ENCODE data around the gene UBE2J1. TPM values are rescaled to one million over a fixed set of nuclear protein-coding genes. Genes with fewer than 3 reads are reported as not detected.
A peak's percentile ranks its signal among the peaks of the same experiment; 100 is the strongest.
"Not testable (repeated sequence)": the region's sequence is repeated elsewhere in the genome, so short reads cannot be mapped to it uniquely, and the experiment has no call there.

Gene UBE2J1
- total RNA-seq, 1 donor from 2014 or later = 34.1 TPM

DNA sequence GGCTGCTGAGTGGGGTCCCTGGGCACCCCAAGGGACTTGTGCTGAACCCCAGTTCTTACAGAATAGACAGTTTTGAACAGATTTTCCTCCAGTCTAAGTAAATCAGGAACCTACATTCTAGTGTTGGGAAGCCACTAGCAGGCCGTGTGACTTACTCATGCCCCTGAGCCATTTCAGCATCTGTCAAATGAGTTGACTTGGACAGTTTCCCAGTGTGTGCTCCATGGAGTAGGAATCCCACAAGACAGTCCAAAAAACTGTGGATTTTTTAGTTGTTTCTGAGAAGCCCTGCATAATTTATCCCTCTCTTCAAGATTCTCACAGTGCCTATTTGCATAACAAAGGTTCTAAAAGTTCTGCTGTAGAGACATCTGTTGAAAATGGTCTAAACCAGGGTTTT is 39.5 kb downstream of the UBE2J1 start:
- H3K27ac Mint-ChIP-seq (ENCODE audit: unreplicated experiment) = no peak overlapping the region
- H3K36me3 Mint-ChIP-seq (ENCODE audit: low read depth) = peaks cover 7% of the 10 kb centered on the region
- H3K4me3 Mint-ChIP-seq = no peak overlapping the region
- no peaks in the 10 kb centered on the region for H3K27me3 Mint-ChIP-seq (ENCODE audit: low read depth)
- peaks cover 26% of the 10 kb centered on the region for H3K4me1 Mint-ChIP-seq
- TF ChIP-seq, protein P1, sequence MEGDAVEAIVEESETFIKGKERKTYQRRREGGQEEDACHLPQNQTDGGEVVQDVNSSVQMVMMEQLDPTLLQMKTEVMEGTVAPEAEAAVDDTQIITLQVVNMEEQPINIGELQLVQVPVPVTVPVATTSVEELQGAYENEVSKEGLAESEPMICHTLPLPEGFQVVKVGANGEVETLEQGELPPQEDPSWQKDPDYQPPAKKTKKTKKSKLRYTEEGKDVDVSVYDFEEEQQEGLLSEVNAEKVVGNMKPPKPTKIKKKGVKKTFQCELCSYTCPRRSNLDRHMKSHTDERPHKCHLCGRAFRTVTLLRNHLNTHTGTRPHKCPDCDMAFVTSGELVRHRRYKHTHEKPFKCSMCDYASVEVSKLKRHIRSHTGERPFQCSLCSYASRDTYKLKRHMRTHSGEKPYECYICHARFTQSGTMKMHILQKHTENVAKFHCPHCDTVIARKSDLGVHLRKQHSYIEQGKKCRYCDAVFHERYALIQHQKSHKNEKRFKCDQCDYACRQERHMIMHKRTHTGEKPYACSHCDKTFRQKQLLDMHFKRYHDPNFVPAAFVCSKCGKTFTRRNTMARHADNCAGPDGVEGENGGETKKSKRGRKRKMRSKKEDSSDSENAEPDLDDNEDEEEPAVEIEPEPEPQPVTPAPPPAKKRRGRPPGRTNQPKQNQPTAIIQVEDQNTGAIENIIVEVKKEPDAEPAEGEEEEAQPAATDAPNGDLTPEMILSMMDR (conservative IDR thresholded peaks at IDR 0.05) = no peak
- H3K9me3 Mint-ChIP-seq = no peaks in the 10 kb centered on the region
- no peak for DNase-seq (ENCODE audit: low read depth, low spot score)

DNA sequence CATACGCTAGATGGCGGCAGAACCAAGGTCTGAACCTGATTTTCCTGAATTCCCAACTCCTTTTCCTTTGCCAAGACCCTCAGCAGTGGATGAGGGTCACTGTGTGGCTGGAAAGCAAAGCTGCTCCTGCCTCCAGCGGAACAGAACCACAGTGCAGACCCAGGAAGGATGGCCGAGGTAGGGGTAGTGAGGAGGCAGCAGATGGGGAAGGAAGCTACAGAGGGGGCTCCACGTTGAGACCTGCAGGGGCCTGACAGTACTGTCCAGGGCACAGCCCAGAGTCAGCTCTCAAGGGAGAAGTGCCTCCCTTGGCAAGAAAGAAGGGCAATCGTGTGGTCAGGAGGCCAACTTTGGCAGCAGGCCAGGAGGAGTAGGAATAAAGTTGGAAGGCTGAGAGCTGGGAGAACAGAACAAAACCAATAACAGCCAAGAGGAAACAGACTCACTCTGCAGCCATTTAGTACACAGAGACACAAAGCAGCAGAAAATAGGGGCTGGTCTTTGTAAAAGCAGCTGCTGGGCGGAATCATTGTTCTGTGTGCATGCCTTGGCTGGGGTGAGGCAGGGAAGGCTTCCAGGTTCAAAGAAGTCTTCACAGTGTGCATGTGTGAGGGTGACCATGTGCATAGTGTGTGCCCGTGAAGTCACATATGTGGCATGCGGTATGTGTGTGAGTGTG is 40.5 kb downstream of the UBE2J1 start:
- TF ChIP-seq, protein P1 (conservative IDR thresholded peaks at IDR 0.05) = peak; percentile 52
- Mint-ChIP-seq H3K4me3 (no peak overlapping the region), H3K9me3 (no peaks in the 10 kb centered on the region), H3K27ac (ENCODE audit: unreplicated experiment) (peak overlapping the region; percentile 76), H3K36me3 (ENCODE audit: low read depth) (peaks cover 4% of the 10 kb centered on the region), H3K4me1 (peaks cover 26% of the 10 kb centered on the region), H3K27me3 (ENCODE audit: low read depth) (no peaks in the 10 kb centered on the region)
- peak; percentile 30 for DNase-seq (ENCODE audit: low read depth, low spot score)

DNA sequence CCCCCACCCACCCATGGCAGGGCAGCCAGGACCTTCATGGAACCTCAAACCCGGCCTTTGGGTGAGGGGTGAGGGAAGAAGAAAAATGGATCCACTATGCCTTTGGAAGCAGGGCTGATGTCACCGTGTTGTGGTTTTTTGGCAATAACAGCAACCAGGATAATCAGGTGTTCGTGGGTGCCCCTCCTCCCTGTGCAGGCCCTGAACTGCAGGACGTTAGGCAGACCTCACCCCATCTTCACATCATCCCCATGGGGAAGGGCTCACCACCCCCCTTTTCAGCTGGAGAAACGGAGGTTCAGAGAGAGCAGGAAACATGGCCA is 41.0 kb downstream of the UBE2J1 start:
- no peak overlapping the region for H3K27ac Mint-ChIP-seq (ENCODE audit: unreplicated experiment)
- H3K27me3 Mint-ChIP-seq (ENCODE audit: low read depth) = no peaks in the 10 kb centered on the region
- H3K36me3 Mint-ChIP-seq (ENCODE audit: low read depth) = peaks cover 4% of the 10 kb centered on the region
- TF ChIP-seq, protein P1 (conservative IDR thresholded peaks at IDR 0.05) = no peak
- no peak overlapping the region for H3K4me3 Mint-ChIP-seq
- DNase-seq (ENCODE audit: low read depth, low spot score) = no peak
- no peaks in the 10 kb centered on the region for H3K9me3 Mint-ChIP-seq
- H3K4me1 Mint-ChIP-seq = peaks cover 26% of the 10 kb centered on the region

DNA sequence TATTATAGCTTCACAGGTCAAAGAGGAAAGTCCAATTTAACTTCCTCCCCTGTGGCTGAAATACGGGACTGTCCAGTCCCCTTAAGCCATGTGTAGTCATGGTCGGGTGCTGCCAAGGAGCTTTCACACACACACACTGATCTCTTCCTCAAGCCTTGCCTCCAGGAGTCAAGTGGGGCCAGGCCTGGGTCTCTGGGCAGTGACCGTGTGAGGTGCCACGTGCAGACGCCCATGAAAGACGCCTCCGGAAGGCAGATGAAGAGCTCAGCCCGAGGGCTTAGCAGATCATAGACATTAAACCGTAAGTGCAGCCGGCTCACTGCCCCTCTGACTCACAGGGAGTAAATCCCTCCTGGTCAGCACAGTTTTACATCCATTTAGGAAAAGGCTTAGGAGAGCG is 41.6 kb downstream of the UBE2J1 start:
- peaks cover 2% of the 10 kb centered on the region for H3K36me3 Mint-ChIP-seq (ENCODE audit: low read depth)
- TF ChIP-seq, protein P1 (conservative IDR thresholded peaks at IDR 0.05) = no peak
- no peak for DNase-seq (ENCODE audit: low read depth, low spot score)
- H3K4me3 Mint-ChIP-seq = no peak overlapping the region
- H3K27me3 Mint-ChIP-seq (ENCODE audit: low read depth) = no peaks in the 10 kb centered on the region
- H3K27ac Mint-ChIP-seq (ENCODE audit: unreplicated experiment) = no peak overlapping the region
- H3K4me1 Mint-ChIP-seq = peaks cover 26% of the 10 kb centered on the region
- H3K9me3 Mint-ChIP-seq = no peaks in the 10 kb centered on the region

DNA sequence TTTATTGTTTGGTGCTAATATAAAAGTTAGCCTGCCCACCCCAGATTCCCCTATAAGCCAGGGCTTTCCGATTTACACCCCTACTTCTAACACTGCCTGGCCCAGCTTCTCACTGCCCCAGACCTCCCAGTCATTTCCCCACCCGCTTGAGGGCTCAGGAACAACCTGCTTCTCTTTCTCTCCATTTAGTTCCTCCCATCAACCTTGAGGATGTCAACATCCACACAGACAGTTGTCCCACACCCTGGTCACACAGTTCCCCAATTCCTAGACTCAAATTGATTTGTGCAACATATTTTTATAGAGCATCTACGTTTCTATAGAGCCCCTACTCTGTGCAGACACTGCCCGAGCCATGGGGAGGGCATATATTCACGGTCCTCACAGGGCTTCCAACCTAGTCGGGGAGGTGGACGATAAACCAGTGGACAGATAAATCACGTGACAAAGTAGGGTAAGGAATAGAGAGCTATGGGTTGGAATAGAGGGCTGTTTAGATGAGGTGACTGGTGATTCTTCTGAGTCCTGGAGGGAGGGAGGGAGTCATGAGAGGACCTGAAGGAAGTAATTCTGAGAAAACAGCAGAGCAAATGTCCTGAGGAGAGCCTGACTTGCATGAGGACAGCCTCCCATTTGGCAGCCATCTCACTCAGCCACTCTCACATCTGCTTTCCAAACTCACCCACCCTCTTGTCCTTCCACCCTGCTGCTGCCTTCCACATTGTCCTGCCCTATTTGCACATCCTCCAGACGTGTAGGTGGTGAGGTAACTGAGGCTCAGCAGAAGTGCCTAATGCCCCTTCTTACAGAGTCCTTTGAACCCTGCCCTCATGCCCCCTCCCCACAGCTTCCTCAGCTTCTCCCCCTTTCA is 43.8 kb downstream of the UBE2J1 start:
- Mint-ChIP-seq H3K4me1 (peaks cover 26% of the 10 kb centered on the region), H3K36me3 (ENCODE audit: low read depth) (no peaks in the 10 kb centered on the region), H3K27me3 (ENCODE audit: low read depth) (no peaks in the 10 kb centered on the region)

DNA sequence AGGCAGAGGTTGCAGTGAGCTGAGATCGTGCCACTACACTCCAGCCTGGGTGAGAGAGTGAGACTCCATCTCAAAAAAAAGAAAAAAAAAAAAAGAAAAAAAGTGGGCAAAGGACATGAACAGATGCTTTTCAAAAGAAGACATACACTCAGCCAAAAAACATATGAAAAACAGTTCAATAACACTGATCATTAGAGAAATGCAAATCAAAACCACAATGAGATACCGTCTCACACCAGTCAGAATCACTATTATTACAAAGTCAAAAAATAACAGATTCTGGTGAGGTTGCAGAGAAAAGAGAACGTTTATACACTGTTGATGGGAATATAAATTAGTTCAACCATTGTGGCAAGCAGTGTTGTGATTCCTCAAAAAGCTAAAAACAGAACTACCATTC is 48.0 kb downstream of the UBE2J1 start:
- H3K4me3 Mint-ChIP-seq; H3K27me3 Mint-ChIP-seq (ENCODE audit: low read depth): not testable (repeated sequence)

More for the DNA sequence above, 43.8 kb downstream of the UBE2J1 start:
- H3K9me3 Mint-ChIP-seq = peaks cover 1% of the 10 kb centered on the region
- H3K27ac Mint-ChIP-seq (ENCODE audit: unreplicated experiment) = no peak overlapping the region
- H3K4me3 Mint-ChIP-seq = no peak overlapping the region
- TF ChIP-seq, protein P1 (conservative IDR thresholded peaks at IDR 0.05) = no peak
- DNase-seq (ENCODE audit: low read depth, low spot score) = no peak

More for the DNA sequence above, 48.0 kb downstream of the UBE2J1 start:
- DNase-seq (ENCODE audit: low read depth, low spot score); H3K27ac Mint-ChIP-seq (ENCODE audit: unreplicated experiment); H3K4me1 Mint-ChIP-seq; H3K9me3 Mint-ChIP-seq; H3K36me3 Mint-ChIP-seq (ENCODE audit: low read depth): not testable (repeated sequence)
